Activated CD4-positive, CD25-positive, alpha-beta regulatory T cell treated with anti-CD3 and anti-CD28 coated beads, Interleukin-2, amount 50 U/mL, for 16 hours (primary cell): Measurements from ENCODE around the gene ZNF536.

Experiments
- DNase-seq: peaks from one replicate; pipeline ENCODE4 v3.0.0-alpha.2; 2020; ENCODE audit warnings: low read depth, low spot score

The ZNF536 gene

GRCh38 chr19:30605333-30605732 is 233.1 kb downstream of the ZNF536 start:
- no peak for DNase-seq

- no peak for DNase-seq
These were observed 234.2 kb downstream of the ZNF536 start for GRCh38 chr19:30606114-30607050.
